ENCODE data around the gene PCDHB12. TPM values are rescaled to one million over a fixed set of nuclear protein-coding genes. Genes with fewer than 3 reads are reported as not detected.
"Not testable (repeated sequence)": the region's sequence is repeated elsewhere in the genome, so short reads cannot be mapped to it uniquely, and the experiment has no call there.

PCDHB12 gene
- total RNA-seq, result 10 to 100 TPM in 1 of 4 donors, 1 to 10 TPM in 3; 4.3 to 10.2 (median 5.7) TPM
- under 1 TPM in 2 of 3 donors, not detected in 1; 0.34 to 0.60 TPM for polyA plus RNA-seq

DNA sequence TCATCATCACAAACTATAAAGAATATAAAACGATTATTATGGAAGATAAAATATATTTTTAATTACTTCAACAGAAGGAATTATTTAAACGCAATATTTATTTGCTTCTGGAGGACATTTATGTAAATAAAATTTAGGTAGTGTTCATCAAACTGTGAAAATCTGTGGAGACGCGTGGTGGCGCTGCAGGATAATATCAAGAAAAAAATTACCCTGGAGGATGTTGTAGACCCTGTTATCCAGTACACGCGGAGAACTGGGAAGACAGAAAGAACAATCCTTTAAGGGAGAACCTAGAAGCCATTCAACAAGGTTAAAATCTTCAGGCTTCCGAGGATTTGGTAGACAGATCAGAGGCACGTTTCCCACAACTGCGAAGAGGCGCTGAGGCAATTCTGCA is at the start of gene PCDHB12:
Gene PCDHB12 (plus strand): TSS at position 242 of the 400 bp plus-strand sequence. CDS start 189 bp downstream, outside the sequence.
- Histone ChIP-seq H3K4me1 (no peaks in the 10 kb centered on the region), H3K27me3 (peaks cover 0 to 4% (median 0%) of the 10 kb centered on the region in 3 donors), H3K9me3 (peaks cover 8 to 48% (median 11%) of the 10 kb centered on the region in 4 donors), H3K4me3 (peak within 1 kb of the TSS in 1 of 4 donors; percentile 26), H3K27ac (no peak within 1 kb of the TSS), H3K36me3 (no peaks in the 10 kb centered on the region)
- TF ChIP-seq POLR2A (IDR thresholded peaks at IDR 0.05) (no peak), EP300 (IDR thresholded peaks at IDR 0.05) (no peak), POLR2AphosphoS5 (IDR thresholded peaks at IDR 0.05) (no peak)
- TF ChIP-seq, protein P1, sequence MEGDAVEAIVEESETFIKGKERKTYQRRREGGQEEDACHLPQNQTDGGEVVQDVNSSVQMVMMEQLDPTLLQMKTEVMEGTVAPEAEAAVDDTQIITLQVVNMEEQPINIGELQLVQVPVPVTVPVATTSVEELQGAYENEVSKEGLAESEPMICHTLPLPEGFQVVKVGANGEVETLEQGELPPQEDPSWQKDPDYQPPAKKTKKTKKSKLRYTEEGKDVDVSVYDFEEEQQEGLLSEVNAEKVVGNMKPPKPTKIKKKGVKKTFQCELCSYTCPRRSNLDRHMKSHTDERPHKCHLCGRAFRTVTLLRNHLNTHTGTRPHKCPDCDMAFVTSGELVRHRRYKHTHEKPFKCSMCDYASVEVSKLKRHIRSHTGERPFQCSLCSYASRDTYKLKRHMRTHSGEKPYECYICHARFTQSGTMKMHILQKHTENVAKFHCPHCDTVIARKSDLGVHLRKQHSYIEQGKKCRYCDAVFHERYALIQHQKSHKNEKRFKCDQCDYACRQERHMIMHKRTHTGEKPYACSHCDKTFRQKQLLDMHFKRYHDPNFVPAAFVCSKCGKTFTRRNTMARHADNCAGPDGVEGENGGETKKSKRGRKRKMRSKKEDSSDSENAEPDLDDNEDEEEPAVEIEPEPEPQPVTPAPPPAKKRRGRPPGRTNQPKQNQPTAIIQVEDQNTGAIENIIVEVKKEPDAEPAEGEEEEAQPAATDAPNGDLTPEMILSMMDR (IDR thresholded peaks at IDR 0.05), result peak in 1 of 4 experiments; percentile 11
- DNase-seq, result no peak
- intact Hi-C loops (cut with DNase I), result no loop called here
- 24 to 34% methylated on average over 11 of the region's 11 CpGs for WGBS, 2 donors

DNA sequence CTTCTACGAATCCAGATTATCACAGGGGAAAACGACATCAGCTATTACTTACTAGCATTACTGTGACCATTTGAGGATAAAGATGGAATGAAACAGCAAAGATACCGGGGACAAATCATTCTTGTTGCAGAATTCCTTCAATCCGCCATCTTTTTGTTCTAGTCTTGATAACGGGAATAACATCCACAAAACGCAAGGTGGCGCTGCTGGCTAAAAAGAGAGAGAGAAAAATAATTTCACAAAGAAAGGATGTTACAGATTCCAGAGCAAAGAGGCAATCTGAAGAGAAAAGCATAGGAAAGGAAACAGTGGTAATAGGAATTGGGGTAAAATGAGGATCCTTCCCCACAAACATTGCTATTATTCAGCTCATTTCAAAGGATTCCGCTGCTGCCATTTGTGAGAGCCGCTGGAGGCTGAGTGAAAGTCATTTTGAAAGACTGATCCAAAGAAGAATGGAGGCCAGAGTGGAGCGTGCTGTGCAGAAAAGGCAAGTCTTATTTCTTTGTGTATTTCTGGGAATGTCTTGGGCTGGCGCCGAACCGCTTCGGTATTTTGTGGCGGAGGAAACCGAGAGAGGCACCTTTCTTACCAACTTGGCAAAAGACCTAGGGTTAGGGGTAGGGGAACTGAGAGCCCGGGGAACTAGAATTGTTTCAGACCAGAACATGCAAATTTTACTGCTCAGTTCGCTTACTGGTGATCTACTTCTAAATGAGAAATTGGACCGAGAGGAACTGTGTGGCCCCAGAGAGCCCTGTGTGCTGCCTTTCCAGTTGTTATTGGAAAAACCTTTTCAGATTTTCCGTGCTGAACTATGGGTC is 35.9 kb upstream of the PCDHB12 start, which contains the start of gene PCDHB7:
Gene PCDHB7 (plus strand): TSS at position 264 of the 824 bp plus-strand sequence. CDS start 192 bp downstream, at position 456.
- WGBS, 2 donors, result 33 to 46% methylated on average over 20 of the region's 20 CpGs

DNA sequence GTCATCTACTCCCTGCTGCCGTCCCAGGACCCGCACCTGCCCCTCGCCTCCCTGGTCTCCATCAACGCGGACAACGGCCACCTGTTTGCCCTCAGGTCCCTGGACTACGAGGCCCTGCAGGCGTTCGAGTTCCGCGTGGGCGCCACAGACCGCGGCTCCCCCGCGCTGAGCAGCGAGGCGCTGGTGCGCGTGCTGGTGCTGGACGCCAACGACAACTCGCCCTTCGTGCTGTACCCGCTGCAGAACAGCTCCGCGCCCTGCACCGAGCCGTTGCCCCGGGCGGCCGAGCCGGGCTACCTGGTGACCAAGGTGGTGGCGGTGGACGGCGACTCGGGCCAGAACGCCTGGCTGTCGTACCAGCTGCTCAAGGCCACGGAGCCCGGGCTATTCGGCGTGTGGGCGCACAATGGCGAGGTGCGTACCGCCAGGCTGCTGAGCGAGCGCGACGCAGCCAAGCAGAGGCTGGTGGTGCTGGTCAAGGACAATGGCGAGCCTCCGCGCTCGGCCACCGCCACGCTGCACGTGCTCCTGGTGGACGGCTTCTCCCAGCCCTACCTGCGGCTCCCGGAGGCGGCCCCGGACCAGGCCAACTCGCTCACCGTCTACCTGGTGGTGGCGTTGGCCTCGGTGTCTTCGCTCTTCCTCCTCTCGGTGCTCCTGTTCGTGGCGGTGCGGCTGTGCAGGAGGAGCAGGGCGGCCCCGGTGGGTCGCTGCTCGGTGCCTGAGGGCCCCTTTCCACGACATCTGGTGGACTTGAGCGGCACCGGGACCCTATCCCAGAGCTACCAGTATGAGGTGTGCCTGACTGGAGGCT is 34.0 kb upstream of the PCDHB12 start:
- intact Hi-C loops (cut with DNase I); H3K4me1 ChIP-seq; H3K36me3 ChIP-seq; H3K27ac ChIP-seq; DNase-seq; H3K4me3 ChIP-seq: not testable (repeated sequence)
- 50 to 76% methylated on average over 79 of the region's 79 CpGs for WGBS, 2 donors
- Histone ChIP-seq H3K27me3 (peaks cover 0 to 49% (median 4%) of the 10 kb centered on the region in 3 donors), H3K9me3 (peaks cover 14 to 50% (median 20%) of the 10 kb centered on the region in 4 donors)

More for the DNA sequence above, 35.9 kb upstream of the PCDHB12 start, which contains the start of gene PCDHB7:
- H3K4me1 ChIP-seq, result no peaks in the 10 kb centered on the region
- no peak for DNase-seq
- H3K36me3 ChIP-seq, result no peaks in the 10 kb centered on the region
- no peak within 1 kb of the TSS for H3K27ac ChIP-seq
- TF ChIP-seq POLR2A (IDR thresholded peaks at IDR 0.05), result no peak
- no peak for TF ChIP-seq POLR2AphosphoS5 (IDR thresholded peaks at IDR 0.05)
- TF ChIP-seq, protein P1 (IDR thresholded peaks at IDR 0.05), result peak in 1 of 4 experiments; percentile 23
- H3K9me3 ChIP-seq, result peaks cover 8 to 36% (median 17%) of the 10 kb centered on the region in 4 donors
- peaks cover 0 to 34% (median 4%) of the 10 kb centered on the region in 3 donors for H3K27me3 ChIP-seq
- H3K4me3 ChIP-seq, result peak within 1 kb of the TSS in 3 of 4 donors; percentile 2 to 23 (median 12)
- intact Hi-C loops (cut with DNase I), result no loop called here

DNA sequence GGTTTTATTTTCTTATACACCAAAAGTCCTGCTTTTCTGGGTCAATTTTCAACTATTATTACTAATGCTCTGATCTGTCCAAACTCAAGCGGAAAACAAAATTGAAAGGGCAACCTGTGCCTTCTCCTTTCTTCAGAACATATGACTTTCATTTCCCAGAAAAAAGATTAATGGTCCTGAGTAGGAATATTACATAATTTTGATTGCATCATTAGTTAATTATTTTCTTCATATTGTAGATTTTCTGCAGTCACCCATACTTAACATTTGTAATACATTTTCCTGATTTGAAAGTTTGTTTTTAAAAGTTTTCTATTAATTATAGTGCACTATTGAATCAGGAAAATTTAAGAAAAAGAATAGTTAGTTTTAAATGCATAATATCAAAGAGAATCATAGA is 32.6 kb upstream of the PCDHB12 start:
- peaks cover 4 to 57% (median 4%) of the 10 kb centered on the region in 3 donors for H3K27me3 ChIP-seq
- no peak for DNase-seq
- TF ChIP-seq POLR2A (IDR thresholded peaks at IDR 0.05), result peak in 1 of 2 donors; percentile 9
- TF ChIP-seq, protein P1 (IDR thresholded peaks at IDR 0.05), result no peak
- peaks cover 14 to 50% (median 20%) of the 10 kb centered on the region in 4 donors for H3K9me3 ChIP-seq
- H3K4me3 ChIP-seq, result no peak overlapping the region
- H3K36me3 ChIP-seq, result no peaks in the 10 kb centered on the region
- no peak overlapping the region for H3K27ac ChIP-seq
- intact Hi-C loops (cut with DNase I), result no loop called here
- 65 to 79% methylated on average over 1 of the region's 1 CpG for WGBS, 2 donors
- no peaks in the 10 kb centered on the region for H3K4me1 ChIP-seq

DNA sequence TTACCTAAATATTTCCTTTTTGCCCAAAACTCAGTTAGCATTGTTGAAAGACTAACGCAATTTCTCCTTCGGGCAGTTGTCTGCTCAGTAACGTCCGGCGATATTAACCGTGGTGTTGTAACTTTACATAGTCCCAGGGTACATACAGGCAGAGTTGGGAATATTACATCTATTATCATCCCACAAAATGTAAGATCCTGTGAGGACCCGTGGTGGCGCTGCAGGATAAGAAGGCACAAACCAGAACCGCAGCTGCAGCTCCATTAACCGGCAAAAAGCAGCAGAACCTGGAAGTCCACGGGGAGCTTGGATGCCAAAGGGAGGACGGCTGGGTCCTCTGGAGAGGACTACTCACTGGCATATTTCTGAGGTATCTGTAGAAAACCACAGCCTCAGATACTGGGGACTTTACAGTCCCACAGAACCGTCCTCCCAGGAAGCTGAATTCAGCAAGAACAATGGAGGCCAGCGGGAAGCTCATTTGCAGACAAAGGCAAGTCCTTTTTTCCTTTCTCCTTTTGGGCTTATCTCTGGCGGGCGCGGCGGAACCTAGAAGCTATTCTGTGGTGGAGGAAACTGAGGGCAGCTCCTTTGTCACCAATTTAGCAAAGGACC is 30.8 kb upstream of the PCDHB12 start, which contains the start of gene PCDHB8:
Gene PCDHB8 (plus strand): TSS at position 214 of the 615 bp plus-strand sequence. CDS start 245 bp downstream, at position 459.
- H3K27ac ChIP-seq; DNase-seq; H3K4me3 ChIP-seq; H3K4me1 ChIP-seq; H3K36me3 ChIP-seq; intact Hi-C loops (cut with DNase I): not testable (repeated sequence)
- peaks cover 4 to 57% (median 4%) of the 10 kb centered on the region in 3 donors for H3K27me3 ChIP-seq
- 26 to 51% methylated on average over 15 to 16 of the region's 18 CpGs for WGBS, 2 donors
- peaks cover 12 to 58% (median 20%) of the 10 kb centered on the region in 4 donors for H3K9me3 ChIP-seq

DNA sequence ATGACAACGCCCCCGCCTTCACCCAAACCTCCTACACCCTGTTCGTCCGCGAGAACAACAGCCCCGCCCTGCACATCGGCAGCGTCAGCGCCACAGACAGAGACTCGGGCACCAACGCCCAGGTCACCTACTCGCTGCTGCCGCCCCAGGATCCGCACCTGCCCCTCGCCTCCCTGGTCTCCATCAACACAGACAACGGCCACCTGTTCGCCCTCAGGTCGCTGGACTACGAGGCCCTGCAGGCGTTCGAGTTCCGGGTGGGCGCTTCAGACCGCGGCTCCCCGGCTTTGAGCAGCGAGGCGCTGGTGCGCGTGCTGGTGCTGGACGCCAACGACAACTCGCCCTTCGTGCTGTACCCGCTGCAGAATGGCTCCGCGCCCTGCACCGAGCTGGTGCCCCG is 29.1 kb upstream of the PCDHB12 start:
- H3K4me3 ChIP-seq; H3K4me1 ChIP-seq; H3K27ac ChIP-seq; H3K36me3 ChIP-seq; DNase-seq; intact Hi-C loops (cut with DNase I): not testable (repeated sequence)
- H3K27me3 ChIP-seq, result peaks cover 4 to 68% (median 4%) of the 10 kb centered on the region in 3 donors
- peaks cover 3 to 53% (median 23%) of the 10 kb centered on the region in 4 donors for H3K9me3 ChIP-seq
- WGBS, 2 donors, result 47 to 78% methylated on average over 35 of the region's 39 CpGs

DNA sequence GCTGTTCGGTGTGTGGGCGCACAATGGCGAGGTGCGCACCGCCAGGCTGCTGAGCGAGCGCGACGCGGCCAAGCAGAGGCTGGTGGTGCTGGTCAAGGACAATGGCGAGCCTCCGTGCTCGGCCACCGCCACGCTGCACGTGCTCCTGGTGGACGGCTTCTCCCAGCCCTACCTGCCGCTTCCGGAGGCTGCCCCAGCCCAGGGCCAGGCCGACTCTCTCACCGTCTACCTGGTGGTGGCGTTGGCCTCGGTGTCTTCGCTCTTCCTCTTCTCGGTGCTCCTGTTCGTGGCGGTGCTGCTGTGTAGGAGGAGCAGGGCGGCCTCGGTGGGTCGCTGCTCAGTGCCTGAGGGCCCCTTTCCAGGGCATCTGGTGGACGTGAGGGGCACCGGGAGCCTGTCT is 28.6 kb upstream of the PCDHB12 start:
- H3K4me1 ChIP-seq; intact Hi-C loops (cut with DNase I); DNase-seq; H3K4me3 ChIP-seq; H3K27ac ChIP-seq; H3K36me3 ChIP-seq: not testable (repeated sequence)
- Histone ChIP-seq H3K9me3 (peaks cover 3 to 55% (median 21%) of the 10 kb centered on the region in 4 donors), H3K27me3 (peaks cover 4 to 68% (median 4%) of the 10 kb centered on the region in 3 donors)
- 43 to 68% methylated on average over 27 to 32 of the region's 32 CpGs for WGBS, 2 donors
